Measurements from ENCODE around the gene NGEF. TPM values are rescaled to one million over a fixed set of nuclear protein-coding genes. Genes with fewer than 3 reads are reported as not detected.

Gene NGEF
- total RNA-seq, 1 experiment from 2014 or later, result 1.9 TPM

GRCh38 chr2:232976666-232977437, 36.2 kb downstream of the NGEF start:
- no peak overlapping the region for H2BK120ac ChIP-seq (ENCODE audit: low read depth, low read length, poor library complexity, severe bottlenecking)
- H3K79me2 ChIP-seq (ENCODE audit: insufficient read depth, low read length), result no peaks in the 10 kb centered on the region
- no peak overlapping the region for H4K91ac ChIP-seq (ENCODE audit: insufficient read length, low read depth, low read length)
- H2AFZ ChIP-seq (ENCODE audit: low read length), result no peak overlapping the region
- no peak overlapping the region for H3K18ac ChIP-seq (ENCODE audit: insufficient read length, low read depth, low read length)
- H3K27ac ChIP-seq (ENCODE audit: insufficient read length, low read depth, low read length), result no peak overlapping the region
- no peaks in the 10 kb centered on the region for H4K20me1 ChIP-seq (ENCODE audit: control insufficient read depth, insufficient read depth, insufficient read length)
- H3K27me3 ChIP-seq (ENCODE audit: insufficient read depth, low read length), result no peaks in the 10 kb centered on the region
- peaks cover 15 to 26% of the 10 kb centered on the region in 2 experiments for H3K4me1 Mint-ChIP-seq
- H3K27ac Mint-ChIP-seq, result no peak overlapping the region
- no peak overlapping the region for H3K56ac ChIP-seq (ENCODE audit: insufficient read length, low read depth, low read length)
- no peaks in the 10 kb centered on the region for H3K36me3 Mint-ChIP-seq (ENCODE audit: insufficient read depth in 1 of 3, low read depth in 3 of 3)
- H3K23ac ChIP-seq (ENCODE audit: insufficient read length, low read depth, low read length), result no peak overlapping the region
- H3K14ac ChIP-seq (ENCODE audit: insufficient read depth, low read length), result no peak overlapping the region
- no peaks in the 10 kb centered on the region for H3K9me3 Mint-ChIP-seq
- no peaks in the 10 kb centered on the region for H3K23me2 ChIP-seq (ENCODE audit: insufficient read length, low read depth, low read length, poor library complexity, severe bottlenecking)
- H3K4me2 ChIP-seq (ENCODE audit: insufficient read depth, insufficient read length, low read length), result no peak overlapping the region
- no peak overlapping the region for H2AK5ac ChIP-seq (ENCODE audit: insufficient read length, low read length)
- no peak overlapping the region for H3T11ph ChIP-seq (ENCODE audit: low read length)
- DNase-seq, result no peak
- no peak overlapping the region for H3K4ac ChIP-seq (ENCODE audit: low read depth, low read length)
- H2BK12ac ChIP-seq (ENCODE audit: insufficient read length, low read depth, low read length), result no peak overlapping the region
- no CpG with 5 or more reads among the region's 20 CpGs for WGBS (ENCODE audit: extremely low coverage, insufficient read length, low lambda C conversion rate)
- H3K4me1 ChIP-seq (ENCODE audit: insufficient read depth, low read length), result no peaks in the 10 kb centered on the region
- no peak overlapping the region for H4K8ac ChIP-seq (replicated peaks; ENCODE audit: insufficient read length, low read depth, low read length)
- H2BK15ac ChIP-seq (ENCODE audit: low read depth, low read length), result no peak overlapping the region
- no peak for TF ChIP-seq CTCF (conservative IDR thresholded peaks at IDR 0.05)
- peaks cover 7% of the 10 kb centered on the region for H3K27me3 Mint-ChIP-seq (ENCODE audit: low read depth)
- no peaks in the 10 kb centered on the region for H3K79me1 ChIP-seq (ENCODE audit: insufficient read depth, low read depth, low read length, poor library complexity, severe bottlenecking)
- no peaks in the 10 kb centered on the region for H3K9me3 ChIP-seq (ENCODE audit: control insufficient read depth, low read depth, low read length)
- no peak overlapping the region for H2BK20ac ChIP-seq (ENCODE audit: low read depth, low read length, poor library complexity, severe bottlenecking)
- no peak overlapping the region for H4K5ac ChIP-seq (ENCODE audit: insufficient read length, low read depth, low read length)
- no peak overlapping the region for H3K9ac ChIP-seq (ENCODE audit: extremely low read depth, insufficient read length, low read length)
- H2BK5ac ChIP-seq (ENCODE audit: insufficient read length, low read length), result no peak overlapping the region
- H3K4me3 Mint-ChIP-seq, result no peak overlapping the region

Measured in H9 (cell line).